HS-5 (cell line): Measurements from ENCODE around the gene RBM6.

ENCODE experiments used
- DNase-seq: peaks from one replicate; pipeline ENCODE4 v3.0.0-alpha.2; 2012; ENCODE audit warnings: low read depth

Gene RBM6

GRCh38 chr3:50126287-50127211, 186.6 kb downstream of the RBM6 start:
- DNase-seq: no peak
